Measurements from ENCODE around the gene DUOXA1.

DNA sequence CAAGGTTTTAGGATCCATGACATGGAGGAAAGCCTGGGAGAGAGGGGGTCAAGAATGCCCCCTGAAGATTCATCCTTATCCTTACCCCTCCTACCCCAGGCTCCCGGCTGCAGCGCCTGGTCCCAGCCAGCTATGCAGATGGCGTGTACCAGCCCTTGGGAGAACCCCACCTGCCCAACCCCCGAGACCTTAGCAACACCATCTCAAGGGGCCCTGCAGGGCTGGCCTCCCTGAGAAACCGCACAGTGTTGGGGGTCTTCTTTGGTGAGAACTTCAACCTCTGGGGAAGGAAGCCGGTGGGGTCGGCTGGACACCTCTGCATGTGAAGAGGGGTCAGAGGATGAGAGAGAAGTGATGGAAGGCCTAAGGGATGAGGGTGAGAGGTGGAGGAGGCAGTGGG, 4.4 kb upstream of the DUOXA1 start:
- TF ChIP-seq, protein P1, sequence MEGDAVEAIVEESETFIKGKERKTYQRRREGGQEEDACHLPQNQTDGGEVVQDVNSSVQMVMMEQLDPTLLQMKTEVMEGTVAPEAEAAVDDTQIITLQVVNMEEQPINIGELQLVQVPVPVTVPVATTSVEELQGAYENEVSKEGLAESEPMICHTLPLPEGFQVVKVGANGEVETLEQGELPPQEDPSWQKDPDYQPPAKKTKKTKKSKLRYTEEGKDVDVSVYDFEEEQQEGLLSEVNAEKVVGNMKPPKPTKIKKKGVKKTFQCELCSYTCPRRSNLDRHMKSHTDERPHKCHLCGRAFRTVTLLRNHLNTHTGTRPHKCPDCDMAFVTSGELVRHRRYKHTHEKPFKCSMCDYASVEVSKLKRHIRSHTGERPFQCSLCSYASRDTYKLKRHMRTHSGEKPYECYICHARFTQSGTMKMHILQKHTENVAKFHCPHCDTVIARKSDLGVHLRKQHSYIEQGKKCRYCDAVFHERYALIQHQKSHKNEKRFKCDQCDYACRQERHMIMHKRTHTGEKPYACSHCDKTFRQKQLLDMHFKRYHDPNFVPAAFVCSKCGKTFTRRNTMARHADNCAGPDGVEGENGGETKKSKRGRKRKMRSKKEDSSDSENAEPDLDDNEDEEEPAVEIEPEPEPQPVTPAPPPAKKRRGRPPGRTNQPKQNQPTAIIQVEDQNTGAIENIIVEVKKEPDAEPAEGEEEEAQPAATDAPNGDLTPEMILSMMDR (IDR thresholded peaks at IDR 0.05; ENCODE audit: insufficient read depth, low read length) = no peak
- TF ChIP-seq POLR2AphosphoS5 (IDR thresholded peaks at IDR 0.05; ENCODE audit: low read depth) = no peak
- TF ChIP-seq, protein P2, sequence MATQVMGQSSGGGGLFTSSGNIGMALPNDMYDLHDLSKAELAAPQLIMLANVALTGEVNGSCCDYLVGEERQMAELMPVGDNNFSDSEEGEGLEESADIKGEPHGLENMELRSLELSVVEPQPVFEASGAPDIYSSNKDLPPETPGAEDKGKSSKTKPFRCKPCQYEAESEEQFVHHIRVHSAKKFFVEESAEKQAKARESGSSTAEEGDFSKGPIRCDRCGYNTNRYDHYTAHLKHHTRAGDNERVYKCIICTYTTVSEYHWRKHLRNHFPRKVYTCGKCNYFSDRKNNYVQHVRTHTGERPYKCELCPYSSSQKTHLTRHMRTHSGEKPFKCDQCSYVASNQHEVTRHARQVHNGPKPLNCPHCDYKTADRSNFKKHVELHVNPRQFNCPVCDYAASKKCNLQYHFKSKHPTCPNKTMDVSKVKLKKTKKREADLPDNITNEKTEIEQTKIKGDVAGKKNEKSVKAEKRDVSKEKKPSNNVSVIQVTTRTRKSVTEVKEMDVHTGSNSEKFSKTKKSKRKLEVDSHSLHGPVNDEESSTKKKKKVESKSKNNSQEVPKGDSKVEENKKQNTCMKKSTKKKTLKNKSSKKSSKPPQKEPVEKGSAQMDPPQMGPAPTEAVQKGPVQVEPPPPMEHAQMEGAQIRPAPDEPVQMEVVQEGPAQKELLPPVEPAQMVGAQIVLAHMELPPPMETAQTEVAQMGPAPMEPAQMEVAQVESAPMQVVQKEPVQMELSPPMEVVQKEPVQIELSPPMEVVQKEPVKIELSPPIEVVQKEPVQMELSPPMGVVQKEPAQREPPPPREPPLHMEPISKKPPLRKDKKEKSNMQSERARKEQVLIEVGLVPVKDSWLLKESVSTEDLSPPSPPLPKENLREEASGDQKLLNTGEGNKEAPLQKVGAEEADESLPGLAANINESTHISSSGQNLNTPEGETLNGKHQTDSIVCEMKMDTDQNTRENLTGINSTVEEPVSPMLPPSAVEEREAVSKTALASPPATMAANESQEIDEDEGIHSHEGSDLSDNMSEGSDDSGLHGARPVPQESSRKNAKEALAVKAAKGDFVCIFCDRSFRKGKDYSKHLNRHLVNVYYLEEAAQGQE (IDR thresholded peaks at IDR 0.05; ENCODE audit: insufficient replicate concordance, low read depth) = no peak
- TF ChIP-seq SPI1 (IDR thresholded peaks at IDR 0.05; ENCODE audit: borderline replicate concordance, low read depth) = no peak
